ENCODE data around the gene NUB1. TPM values are rescaled to one million over a fixed set of nuclear protein-coding genes. Genes with fewer than 3 reads are reported as not detected.

The NUB1 gene
- total RNA-seq, 2 donors from 2014 or later, result 33.0 to 37.9 TPM

- DNase-seq (ENCODE audit: low spot score), result peak; percentile 26
- intact Hi-C loops (cut with DNase I), result no loop called here
These were observed 30.2 kb upstream of the NUB1 start for GRCh38 chr7:151311294-151311864.

DNA sequence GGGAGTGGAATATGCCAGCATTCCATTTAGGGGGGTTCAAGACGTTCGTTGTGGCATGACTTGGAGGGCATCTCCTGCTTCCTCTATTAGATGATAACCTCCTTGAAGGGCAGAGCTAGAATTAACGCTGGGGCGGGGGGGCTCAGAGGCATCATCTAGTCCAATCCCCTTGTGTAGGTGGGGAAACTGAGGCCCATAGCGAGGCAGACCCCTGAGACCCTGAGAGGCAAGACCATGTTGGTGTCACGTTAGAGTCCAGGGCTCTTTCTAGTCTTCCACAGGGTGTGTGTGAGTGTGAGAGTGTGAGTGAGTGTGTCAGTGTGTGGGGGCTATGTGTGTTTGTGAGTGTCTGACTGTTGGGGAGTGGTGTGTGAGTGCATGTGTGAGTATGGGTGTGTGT lies 29.3 kb upstream of the NUB1 start:
- intact Hi-C loops (cut with DNase I), result no loop called here
- peak; percentile 11 for DNase-seq (ENCODE audit: low spot score)

GRCh38 chr7:151312831-151313809 lies 28.5 kb upstream of the NUB1 start:
- intact Hi-C loops (cut with DNase I), result no loop called here
- DNase-seq (ENCODE audit: low spot score), result peak; percentile 44

DNA sequence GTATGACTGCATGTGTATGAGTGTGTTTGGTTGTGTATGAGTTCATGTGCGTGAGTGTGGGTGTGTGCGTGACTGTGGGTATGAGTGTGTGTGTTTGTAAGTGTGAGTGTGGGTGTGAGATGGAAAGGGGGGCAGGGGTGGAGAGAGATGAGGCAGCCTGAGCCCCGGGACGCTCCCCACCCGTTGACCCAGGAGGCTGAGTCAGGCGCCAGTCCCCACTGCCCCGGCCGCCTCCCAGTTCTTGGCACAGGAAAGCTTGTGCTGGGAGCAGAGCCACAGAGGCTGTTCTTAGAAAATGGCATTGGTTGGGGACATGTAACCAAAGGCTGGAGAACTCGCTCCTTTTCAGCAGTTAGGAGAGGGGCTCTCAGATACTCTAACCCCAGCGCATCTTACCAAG lies 27.8 kb upstream of the NUB1 start:
- DNase-seq (ENCODE audit: low spot score), result peak; percentile 91
- intact Hi-C loops (cut with DNase I), result no loop called here

DNA sequence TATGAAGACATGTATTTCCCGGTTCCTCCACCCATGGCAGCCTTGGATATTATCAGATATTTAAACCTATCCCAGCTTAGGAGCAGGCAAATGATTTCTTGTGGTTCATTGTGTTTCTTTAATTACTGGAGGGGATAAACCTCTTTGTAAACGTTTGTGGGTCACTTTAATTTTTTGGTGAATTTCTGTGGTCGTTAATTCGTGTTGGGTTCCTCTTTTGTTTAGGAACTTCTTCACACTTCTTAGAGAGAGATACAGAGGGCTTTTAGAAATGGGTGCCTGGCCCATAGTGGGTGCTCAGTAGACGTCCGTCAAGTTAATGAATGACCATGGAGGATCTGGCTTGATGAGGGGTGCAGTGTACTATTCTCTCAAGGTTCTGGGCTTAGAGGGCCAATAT lies 27.2 kb upstream of the NUB1 start:
- intact Hi-C loops (cut with DNase I), result no loop called here
- DNase-seq (ENCODE audit: low spot score), result no peak

GRCh38 chr7:151315038-151315655 lies 26.5 kb upstream of the NUB1 start:
- DNase-seq (ENCODE audit: low spot score), result no peak
- intact Hi-C loops (cut with DNase I), result loop anchor here (5.0 kb wide), 1 partner anchor 37 kb away; no protein-coding TSS in a partner anchor

DNA sequence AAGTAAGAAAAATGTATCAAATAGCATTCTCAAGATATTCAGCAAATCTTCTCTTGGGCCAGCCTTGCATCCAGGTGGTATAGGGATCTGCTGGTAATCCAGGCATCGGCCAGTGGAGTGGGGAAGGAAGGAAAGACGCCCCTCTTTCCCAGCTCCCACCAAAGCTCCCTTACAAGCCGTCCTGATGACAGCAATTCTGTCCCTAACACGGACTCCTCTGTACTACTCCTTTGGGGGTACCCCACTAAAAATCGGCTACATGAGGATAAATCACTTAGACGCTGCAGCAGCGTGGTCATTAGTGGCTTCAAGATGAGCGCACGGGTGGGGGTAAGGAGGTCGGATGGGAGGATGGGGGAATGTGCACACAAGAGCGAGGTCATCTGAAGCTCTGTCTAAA lies 24.7 kb upstream of the NUB1 start:
- peak; percentile 20 for DNase-seq (ENCODE audit: low spot score)
- intact Hi-C loops (cut with DNase I), result loop anchor here (5.0 kb wide), 1 partner anchor 35 kb away; no protein-coding TSS in a partner anchor

GRCh38 chr7:151317936-151318335 lies 23.7 kb upstream of the NUB1 start:
- intact Hi-C loops (cut with DNase I), result loop anchor here (5.0 kb wide), 1 partner anchor 34 kb away; no protein-coding TSS in a partner anchor
- DNase-seq (ENCODE audit: low spot score), result peak; percentile 17

GRCh38 chr7:151319189-151319588 lies 22.4 kb upstream of the NUB1 start:
- DNase-seq (ENCODE audit: low spot score), result peak; percentile 2
- intact Hi-C loops (cut with DNase I), result loop anchor here (5.0 kb wide), 1 partner anchor 33 kb away; no protein-coding TSS in a partner anchor

DNA sequence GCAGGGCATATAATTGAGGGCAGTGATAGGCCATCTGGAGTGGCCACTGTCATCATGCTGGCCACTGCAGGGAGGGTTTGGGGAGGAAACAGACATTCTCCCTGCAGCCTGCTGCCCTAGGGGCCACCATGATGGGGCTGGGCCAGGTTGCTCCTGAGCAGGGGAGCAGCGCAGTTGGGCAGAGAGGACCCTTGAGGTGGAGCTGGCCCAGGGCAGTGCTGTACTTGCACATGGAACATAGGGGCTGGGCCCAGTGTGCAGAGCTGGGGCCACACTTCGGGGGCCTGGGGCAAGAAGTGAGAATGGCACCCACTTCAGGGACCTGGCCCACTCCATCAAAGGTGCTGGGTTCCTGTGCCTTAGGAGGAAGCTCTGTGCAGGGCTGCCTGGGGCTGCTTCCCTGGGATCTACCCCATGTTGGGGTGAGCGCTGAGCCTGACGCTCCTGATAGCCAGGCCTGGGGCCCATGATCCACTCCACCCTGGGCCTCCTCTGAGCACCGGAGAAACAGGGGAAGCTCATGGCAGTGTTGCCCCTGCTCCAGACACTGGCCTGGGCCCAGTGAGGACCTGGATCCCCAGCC lies 21.3 kb upstream of the NUB1 start:
- intact Hi-C loops (cut with DNase I), result no loop called here
- peak; percentile 74 for DNase-seq (ENCODE audit: low spot score)

- DNase-seq (ENCODE audit: low spot score), result peak; percentile 35
- intact Hi-C loops (cut with DNase I), result no loop called here
These were observed 20.3 kb upstream of the NUB1 start for GRCh38 chr7:151321341-151321740.

DNA sequence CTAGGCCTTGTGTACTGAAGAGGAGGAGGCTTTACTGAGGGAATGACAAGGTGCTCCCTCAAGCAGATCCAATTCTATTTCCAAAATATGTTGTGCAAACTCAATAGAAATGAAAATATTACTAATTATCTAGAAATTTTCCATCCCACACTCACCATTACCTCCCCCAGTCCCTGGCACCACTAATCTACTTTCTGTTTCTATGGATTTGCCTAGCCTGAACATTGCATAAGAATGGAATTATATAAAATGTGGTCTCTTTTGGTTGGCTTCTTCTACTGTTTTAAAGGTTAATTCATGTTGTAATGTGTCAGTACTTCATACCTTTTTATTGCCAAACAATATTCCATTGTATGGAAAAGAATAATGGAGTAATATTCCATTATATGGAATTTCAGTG lies 18.7 kb upstream of the NUB1 start:
- intact Hi-C loops (cut with DNase I), result no loop called here
- DNase-seq (ENCODE audit: low spot score), result no peak

DNA sequence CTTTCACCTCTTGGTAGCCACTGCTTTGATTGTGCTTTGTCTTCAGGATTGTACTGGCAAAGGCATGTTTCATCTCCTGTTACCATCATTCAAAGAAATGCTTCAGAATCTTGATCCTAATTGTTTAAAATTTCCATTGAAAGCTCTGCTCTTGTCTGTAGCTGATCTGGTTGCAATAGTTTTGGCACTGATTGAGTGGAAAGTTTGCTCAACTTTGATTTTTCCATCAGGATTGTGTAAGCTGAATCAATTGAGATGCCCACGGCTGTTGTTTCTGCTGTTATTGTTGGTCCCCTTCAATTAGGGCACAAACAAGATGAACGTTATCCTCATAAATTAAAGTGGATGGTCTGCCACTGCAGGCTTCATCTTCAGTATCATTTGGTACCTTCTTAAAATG lies 14.6 kb upstream of the NUB1 start:
- DNase-seq (ENCODE audit: low spot score), result no peak
- intact Hi-C loops (cut with DNase I), result no loop called here

- intact Hi-C loops (cut with DNase I), result no loop called here
- DNase-seq (ENCODE audit: low spot score), result no peak
These were observed 14.0 kb upstream of the NUB1 start for GRCh38 chr7:151327659-151328058.

DNA sequence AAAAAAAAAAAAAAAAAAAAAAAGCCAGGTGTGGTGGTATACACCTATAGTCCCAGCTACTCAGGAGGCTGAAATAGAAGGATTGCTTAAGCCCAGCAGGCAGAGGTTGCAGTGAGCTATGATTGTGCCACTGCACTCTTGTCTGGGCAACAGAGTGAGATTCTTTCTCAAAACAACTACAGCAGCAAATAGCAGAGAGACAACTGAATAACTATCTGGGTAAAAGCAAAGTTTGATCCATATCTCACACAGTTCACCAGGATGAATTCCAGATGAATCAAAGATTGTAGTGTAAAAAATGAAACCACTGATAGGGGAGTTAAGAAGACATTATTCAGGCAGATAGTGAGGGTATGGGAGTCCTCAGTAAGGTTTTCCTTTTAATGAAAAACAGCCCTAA lies 11.4 kb upstream of the NUB1 start:
- peak; percentile 2 for DNase-seq (ENCODE audit: low spot score)
- intact Hi-C loops (cut with DNase I), result no loop called here

GRCh38 chr7:151330661-151331060 lies 11.0 kb upstream of the NUB1 start:
- DNase-seq (ENCODE audit: low spot score), result peak; percentile 7
- intact Hi-C loops (cut with DNase I), result no loop called here

- DNase-seq (ENCODE audit: low spot score), result peak; percentile 7
- intact Hi-C loops (cut with DNase I), result no loop called here
These were observed 7.0 kb upstream of the NUB1 start for GRCh38 chr7:151334628-151335027.

DNA sequence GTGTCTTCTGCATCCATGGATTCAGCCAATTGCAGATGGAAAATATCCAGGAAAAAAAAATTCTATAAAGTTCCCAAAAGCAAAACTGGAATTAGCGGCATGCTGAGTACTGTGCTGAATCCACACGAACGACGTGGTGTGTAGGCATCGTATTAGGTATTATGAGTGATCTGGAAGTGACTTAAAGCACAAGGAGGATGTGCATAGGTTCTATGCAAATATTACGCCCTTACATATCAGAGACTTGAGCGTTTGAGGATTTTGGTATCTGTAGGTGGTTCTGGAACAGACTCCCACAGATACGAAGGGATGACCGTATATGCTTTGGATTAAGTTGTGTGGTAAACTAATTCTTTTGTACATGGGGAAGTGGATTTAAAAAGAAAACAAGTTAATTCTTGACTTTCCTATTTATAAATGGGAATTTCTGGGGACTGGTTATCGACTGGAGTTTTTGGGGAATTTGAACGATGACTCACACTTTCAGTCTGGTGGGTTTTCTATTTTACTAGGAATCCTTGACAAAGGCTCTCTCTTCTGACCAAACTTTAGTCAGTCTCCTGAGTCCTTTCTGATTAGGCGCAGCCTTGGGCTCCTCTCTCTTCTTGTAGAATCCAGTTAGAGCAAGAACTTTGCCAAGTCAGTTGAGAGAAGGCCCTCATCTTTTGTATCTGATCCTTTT lies 5.4 kb upstream of the NUB1 start:
- no peak for DNase-seq (ENCODE audit: low spot score)

DNA sequence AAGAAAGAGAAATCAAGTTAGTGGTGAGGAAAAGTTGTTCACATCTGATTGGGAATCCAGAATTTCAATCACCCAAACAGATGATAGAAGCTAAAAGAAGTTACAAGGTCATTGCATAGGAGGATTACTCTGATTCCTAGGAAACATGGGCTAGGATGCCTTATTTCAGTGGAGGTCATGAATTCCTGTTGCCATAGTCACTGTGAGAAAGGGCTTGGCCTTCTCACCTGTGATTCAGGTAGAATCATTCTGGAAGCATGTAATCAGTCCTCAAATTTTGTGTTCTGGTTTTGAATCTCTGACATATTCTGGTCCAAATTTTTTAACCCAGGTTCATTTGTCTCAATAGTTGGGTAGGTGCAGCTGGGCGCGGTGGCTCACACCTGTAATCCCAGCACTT lies 4.3 kb upstream of the NUB1 start:
- intact Hi-C loops (cut with DNase I), result no loop called here
- no peak for DNase-seq (ENCODE audit: low spot score)

More for the DNA sequence above, 5.4 kb upstream of the NUB1 start:
- intact Hi-C loops (cut with DNase I), result no loop called here

Data from posterior vena cava (tissue), 2 donors.